Islet precursor cell (in vitro differentiated cells): ENCODE results near the gene CCDC12.

Source experiments
- DNase-seq: peaks from one replicate; pipeline ENCODE4 v3.0.0-alpha.2; 2018

CCDC12 gene

DNA sequence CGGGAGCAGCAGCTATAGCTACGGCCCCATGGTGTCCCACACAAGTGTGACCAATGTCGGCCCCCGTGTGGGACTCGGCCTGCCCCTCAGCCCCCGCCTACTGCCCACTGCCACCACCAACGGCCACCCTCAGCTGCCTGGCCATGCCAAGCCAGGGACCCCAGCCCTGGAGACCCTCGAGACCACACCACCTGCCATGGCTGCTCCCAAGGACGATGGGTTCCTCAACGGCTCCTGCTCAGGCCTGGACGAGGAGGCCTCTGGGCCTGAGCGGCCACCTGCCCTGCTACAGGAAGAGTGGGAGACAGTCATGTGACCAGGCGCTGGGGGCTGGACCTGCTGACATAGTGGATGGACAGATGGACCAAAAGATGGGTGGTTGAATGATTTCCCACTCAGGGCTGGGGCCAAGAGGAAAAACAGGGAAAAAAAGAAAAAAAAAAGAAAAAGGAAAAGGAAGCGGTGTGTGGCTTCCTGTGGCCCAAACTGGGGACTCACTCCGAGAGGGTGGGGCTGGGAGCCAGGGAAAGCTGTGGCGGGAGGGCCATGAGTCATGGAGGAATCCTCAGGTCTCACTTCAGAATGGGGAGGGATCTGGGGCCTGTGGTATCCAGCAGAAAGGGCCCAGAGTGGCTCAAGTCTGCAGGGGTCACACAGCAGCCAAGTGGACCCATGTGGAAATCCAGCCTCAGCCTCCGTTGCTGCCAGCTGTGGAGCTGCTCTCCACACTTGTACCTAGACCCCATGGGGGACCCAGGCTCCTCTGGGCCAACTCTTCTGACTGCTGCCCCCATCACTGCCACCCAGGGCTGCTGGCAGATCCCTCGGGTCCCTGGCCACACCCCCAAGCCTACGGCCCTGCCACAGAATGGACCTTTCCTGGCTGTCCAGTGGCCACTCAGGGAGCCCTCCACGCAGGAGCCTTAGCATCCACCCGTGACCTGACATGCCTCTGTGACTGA, 72.9 kb downstream of the CCDC12 start:
- DNase-seq = no peak

DNA sequence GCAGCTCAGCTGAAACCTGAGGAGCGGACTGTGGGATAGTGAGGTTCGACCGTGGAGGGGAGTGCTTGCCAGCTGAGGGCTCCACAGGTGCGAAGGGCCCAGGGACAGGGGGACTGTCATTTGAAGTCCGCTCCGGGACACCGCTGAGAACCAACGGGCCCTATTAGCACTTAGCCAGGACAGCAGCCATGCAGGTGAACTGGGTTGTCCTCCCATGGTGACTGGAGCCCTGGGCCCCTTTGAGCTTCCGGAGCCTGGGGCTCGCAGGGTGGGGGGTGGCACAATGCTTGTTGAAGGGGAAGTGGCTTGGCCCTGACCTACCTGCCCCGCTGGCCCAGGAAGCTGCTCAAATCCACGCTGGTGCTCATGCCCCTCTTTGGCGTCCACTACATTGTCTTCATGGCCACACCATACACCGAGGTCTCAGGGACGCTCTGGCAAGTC, 74.3 kb downstream of the CCDC12 start:
- DNase-seq = no peak

DNA sequence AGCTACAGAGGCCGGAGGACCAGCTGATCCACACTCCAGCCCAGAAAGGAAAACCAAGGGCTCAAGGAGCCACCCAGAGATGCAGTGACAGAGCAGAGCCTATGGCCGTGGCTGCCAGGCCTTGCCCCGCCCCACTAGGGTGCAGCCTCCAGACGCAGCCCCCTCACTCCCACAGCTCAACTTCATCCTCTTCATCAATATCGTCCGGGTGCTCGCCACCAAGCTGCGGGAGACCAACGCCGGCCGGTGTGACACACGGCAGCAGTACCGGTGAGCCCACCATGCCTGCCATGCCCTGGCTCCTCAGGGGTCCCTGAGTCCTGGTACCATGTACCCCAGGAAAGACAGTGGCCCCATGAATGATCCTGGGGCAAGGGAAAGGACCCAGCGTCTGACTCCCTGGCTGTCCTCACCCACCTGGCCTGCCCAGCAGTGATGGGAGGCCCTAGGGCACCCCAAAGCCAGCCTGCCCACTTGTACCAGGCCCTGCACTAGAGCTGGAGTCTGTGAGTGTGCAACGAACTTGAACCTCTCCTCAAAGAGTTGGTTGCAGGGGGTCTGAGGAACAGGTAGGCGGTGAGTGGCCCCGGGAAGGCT, 74.9 kb downstream of the CCDC12 start:
- no peak for DNase-seq

DNA sequence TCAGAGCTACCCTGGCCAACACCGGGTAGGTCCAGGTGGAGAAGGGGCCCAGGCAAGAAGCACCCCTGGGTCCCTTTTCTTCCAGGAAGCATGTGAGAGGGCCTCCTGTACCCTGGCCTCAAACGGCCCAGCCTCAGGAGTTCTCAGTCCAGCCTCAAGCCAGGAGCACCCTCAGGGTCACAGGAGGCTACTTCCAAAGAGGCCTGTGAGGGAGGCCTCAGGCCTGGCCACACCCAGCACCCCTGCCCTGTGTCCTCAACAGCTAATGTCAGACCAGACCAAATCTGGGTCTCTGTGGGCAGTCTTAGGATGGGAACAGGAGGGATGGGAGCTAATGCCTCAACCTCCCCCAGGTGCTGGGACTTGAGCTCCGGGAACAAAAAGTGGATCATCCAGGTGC, 75.5 kb downstream of the CCDC12 start:
- no peak for DNase-seq

DNA sequence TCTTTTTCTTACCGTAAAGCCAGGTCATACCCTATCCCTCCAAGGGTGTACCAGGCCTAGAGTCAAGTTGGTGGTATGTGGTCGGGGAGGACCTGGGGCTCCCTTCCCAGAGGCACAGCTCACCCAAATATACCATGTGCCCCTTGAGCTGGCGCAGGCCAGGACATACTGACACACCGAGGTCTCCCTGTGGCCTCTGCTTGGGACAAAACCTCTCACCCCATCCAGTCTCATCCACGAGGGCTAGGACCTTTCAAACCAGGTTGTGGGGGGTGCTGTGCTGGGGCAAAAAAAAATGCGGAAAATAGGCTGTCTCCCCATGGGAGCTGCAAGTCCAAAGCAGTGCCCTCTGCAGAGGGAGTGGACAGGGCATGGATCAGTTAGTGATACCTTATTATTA, 76.2 kb downstream of the CCDC12 start:
- no peak for DNase-seq

DNA sequence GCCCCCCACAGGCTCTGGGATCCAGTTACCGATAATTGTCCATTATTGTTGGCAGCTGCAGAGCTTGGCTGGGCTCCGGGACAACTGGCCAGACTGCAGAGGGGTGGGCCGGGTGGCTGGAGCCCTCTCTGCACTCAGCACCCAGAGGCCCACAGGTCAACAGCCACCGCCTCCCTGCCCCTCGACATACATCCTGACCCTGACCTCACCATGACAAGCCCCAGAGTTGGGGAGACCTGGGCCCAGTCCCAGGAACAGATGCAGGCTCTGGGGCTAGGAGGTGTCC, 76.6 kb downstream of the CCDC12 start:
- DNase-seq = no peak

DNA sequence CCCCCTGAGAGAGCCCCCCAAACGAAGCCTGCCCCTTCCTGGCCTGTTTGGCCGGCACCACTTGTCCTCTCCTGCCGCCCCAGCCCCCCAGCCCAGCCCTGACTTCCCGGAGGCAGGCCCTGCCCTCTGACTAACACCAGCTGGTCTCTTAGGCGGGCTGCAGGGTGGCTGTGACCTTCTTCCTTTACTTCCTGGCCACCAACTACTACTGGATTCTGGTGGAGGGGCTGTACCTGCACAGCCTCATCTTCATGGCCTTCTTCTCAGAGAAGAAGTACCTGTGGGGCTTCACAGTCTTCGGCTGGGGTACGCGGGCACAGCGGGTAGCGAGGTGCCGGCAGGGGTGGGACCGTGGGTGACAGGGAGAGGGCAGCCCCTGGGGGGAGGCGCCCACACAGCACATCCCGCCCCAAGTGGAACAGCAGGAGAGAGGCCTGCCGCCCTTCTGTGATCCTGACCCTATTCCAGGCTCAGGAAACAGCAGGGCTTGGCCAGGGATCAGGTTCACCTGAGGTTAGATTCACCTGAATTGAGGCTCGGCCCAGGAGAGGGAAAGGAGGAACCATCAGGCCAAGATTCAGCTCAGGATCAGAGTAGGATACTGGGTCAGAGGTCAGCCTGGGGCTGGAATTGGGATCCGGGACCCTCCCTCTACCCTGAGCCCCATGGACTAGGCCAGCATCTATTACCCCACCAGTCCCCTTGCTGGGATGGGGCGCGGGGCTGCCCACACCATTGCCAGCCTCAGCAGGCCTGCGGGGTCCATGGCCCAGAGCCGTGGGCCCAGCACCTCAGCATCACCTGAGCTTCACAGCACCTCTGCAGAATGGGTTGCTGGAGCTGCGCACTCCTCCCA, 77.2 kb downstream of the CCDC12 start:
- DNase-seq = no peak

DNA sequence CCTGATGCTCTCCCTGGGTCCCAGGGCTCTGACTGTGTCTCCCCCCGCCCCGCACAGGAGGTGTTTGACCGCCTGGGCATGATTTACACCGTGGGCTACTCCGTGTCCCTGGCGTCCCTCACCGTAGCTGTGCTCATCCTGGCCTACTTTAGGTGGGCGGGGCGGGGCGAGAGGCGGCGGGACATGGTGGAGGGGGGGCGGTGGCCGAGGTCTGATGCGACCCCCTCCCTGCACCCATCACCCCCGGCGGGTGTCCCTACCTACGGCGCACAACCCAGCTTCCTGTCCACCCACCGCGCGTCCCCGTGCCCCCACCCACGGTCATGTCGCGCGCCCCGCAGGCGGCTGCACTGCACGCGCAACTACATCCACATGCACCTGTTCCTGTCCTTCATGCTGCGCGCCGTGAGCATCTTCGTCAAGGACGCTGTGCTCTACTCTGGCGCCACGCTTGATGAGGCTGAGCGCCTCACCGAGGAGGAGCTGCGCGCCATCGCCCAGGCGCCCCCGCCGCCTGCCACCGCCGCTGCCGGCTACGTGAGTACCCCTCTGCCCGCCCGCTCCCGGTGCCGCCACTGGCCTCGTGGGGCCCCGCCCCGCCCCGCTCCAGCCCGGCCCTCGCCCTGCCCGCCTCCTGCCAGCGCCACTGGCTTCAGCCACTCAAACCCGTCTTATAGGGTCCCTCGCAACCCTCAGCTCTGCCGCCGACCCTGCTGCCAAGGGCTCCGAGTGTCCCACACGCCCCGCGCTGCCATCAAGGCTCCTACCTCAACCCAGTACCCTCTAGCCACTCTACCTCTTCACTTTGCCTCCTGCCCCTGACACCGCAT, 78.0 kb downstream of the CCDC12 start:
- DNase-seq = no peak

DNA sequence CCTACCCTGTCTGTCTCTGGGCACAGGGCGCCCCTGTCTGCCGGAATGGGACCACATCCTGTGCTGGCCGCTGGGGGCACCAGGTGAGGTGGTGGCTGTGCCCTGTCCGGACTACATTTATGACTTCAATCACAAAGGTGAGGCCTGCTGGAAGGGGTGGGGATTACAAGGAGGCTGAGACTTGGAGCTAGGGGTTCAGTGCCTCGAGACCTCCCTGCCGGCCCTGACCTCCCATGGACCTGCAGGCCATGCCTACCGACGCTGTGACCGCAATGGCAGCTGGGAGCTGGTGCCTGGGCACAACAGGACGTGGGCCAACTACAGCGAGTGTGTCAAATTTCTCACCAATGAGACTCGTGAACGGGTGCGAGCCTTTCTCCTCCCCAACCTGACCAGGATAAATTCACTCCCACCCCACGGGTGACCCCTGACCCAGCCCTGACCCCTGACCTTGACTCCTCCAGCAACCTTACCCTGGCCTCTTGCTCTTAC, 78.7 kb downstream of the CCDC12 start:
- no peak for DNase-seq

DNA sequence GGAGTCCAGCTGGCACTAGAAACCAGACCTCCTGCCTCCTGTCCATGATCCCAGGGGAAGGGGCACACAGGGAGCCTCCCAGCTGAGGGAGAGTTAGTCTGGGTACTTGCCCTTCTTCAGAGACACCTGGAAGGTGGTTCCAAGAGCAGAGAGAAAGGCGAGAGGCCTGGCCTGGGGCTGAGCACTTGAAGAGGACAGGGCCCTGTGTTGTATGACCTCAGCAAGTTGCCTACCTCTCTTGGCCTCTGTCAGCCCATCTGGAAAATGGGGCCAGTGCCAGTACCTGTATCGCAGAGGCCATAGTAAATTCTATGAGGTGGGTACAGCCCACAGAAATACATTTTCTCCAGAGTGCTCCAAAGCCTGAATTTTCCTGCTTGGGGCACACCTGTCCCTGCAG, 79.5 kb downstream of the CCDC12 start:
- no peak for DNase-seq

DNA sequence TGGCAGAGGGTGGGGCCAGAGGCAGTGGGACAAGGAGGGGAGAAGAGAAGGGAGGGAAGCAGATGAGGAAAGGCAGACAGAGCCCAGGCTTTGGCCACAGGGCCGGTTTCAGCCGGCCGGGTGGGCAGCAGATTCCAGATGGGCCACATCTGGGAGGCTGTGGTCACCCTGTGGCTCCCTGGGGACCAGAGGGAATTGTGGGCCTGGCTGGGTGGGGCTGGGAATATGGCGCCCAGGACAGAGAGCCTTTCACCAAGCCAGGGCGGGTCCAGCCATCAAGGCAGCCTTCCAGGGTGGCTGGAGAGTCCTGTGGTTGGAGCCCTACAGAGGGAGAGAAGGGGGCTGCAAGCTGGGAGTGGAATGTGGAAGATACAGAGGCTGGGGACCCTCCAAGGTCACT, 80.2 kb downstream of the CCDC12 start:
- no peak for DNase-seq

DNA sequence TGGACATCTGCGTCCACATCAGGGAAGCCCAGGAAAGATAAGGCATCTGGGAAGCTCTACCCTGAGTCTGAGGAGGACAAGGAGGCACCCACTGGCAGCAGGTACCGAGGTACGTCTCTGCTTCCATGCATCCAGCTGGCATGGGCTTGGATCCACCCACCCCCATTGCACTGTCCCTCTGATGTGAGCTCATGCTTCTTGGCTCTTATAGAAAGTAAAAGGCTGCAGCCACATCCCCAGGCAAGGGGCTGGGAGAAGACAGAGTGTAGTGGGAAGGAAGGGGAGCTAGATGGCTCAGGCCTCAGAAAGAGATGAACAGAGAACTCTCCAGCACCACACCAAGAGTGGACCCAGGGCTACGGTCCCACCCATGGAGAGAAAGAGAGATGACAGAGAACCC, 80.8 kb downstream of the CCDC12 start:
- DNase-seq = no peak

DNA sequence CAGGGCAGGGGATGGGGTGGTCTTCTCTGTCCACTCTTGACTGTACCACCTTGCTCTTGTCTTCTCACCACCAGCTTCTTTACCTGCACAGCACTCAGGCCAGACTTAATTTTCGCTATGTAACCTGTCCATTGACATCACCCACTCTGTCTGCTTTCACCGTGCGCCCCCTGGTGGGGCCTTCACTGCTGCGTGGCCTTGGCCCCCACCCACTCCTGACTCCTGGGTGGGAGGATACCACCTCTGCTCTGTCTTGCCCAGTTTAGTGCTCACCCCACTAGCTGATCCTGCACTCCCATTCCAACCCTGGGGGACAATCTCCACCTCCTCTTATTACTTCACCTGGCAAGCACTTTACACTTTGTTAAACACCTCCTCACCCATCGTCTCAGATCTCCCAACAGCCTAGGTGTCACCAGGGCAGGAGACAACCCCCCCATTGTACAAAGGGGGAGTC, 81.3 kb downstream of the CCDC12 start:
- DNase-seq = peak; percentile 78

DNA sequence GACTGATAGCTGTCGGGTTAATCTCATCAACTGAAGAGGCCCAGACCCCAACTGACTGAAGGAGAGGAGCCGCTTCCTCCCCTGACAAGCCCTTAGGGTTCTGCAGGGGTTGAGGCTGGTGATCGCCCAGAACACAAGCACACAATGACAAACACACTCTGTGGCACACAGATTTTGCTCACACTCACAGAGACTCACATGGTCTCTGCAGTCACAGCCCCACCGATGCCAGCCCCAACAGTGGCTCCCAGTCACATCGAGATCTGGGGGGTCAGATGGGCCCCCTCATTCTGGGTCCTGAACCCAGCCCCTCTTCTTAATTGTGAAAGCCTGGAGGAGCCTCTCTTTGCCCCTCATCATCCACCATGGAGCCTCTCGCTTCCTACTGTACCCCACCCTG, 82.3 kb downstream of the CCDC12 start:
- no peak for DNase-seq

DNA sequence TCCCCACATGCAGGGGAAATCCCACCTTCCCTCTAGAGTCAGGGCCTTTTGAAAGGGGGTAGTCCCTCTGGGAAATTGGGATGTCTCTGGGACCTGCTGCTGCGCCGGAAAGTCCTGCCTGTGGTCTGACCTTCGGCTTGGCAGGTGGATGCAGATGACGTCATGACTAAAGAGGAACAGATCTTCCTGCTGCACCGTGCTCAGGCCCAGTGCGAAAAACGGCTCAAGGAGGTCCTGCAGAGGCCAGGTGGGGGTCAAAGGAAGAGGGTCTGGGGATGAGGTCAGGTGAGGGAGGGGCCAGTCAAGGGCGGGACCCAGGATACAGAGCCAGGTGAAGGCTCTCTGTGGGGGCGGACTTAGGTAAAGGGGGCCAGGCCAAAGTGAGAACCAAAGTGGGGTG, 82.8 kb downstream of the CCDC12 start:
- no peak for DNase-seq

DNA sequence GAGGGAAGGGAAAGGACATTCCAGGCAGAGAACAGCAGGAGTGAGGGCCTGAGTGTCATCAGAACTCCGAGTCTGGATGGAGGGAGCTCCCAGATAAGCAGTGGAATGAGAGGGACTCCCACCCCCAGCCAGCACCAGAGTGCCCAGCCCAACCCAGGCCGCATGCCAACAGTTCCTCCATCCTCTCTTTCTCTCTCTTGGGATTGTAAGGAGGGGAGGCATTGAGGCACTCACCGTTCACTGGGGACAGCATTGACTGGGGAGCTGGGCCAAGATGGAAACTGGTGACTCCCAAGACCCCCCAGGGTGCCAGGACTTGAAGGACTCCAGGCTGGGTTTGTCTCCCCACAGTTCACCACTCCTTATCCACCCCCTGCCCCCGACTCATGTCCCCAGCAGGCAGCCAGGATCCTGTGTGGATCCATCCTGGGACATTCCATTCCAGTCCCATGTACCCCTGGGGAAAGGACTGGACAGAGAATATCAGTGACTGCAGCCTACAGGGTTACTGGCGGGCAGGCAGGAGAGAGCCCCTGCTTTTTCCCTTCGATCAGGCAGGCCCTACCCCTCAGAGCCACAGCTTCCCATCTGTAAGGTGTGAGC, 83.3 kb downstream of the CCDC12 start:
- DNase-seq = no peak

DNA sequence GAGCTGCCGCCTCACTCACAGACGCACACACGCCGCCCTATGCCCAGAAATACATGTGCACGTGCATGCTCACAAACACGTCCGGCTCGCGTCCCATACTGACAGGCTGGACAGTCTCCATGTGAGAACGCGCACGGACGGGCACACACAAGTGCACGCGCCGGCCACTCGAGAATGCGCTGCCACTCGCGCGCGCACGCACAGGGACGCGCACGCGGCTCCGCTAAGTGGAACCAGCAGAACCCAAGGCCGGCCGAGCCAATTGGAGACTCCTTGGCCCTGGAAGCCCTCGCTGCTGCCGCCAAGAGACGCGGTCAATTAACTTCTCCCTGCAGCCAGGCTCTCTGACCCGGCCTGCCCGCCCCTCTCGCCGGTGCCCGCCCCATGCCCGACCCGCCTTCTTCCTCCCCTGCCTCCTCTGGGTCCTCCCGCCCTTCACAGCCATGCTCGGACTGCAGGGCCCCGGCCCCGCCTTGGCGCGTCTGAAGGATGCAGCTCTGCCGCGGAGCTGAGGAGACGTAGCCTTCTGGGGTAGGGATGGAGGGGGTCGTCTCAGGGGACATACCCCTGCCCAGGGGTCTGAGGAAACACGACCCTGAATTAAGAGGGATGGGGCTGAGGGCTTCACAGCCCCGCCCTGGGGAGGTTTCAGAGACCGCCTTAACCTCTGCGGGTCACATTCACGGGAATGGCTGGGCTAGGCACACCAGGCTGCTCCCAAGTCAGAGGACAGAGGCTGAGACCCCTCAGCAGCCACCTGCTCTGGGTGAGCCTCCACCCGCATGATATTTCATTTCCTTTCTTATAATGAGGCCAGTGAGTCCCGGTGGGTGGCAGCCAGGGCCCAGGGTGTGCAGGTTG, 84.0 kb downstream of the CCDC12 start:
- peak; percentile 96 for DNase-seq

DNA sequence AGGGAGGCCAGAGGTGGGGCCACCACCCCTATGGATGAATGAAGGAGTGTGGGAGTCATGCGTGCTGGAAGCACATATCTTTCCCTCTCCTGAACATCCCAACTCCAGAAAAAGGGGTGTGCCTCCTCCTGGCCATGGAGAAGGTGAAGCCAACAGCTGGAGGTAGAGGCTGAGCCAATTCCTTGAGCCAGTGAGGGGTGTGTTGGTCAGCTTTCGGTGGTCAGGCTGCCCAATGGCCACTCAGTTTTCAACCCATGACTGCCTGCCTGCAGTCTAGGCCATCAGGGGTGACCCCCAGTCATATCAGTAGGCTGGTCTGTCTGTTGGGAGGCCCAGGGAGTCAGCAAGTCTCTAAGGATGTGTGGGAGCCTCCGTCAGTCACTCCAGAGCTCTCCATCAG, 85.4 kb downstream of the CCDC12 start:
- DNase-seq = no peak

DNA sequence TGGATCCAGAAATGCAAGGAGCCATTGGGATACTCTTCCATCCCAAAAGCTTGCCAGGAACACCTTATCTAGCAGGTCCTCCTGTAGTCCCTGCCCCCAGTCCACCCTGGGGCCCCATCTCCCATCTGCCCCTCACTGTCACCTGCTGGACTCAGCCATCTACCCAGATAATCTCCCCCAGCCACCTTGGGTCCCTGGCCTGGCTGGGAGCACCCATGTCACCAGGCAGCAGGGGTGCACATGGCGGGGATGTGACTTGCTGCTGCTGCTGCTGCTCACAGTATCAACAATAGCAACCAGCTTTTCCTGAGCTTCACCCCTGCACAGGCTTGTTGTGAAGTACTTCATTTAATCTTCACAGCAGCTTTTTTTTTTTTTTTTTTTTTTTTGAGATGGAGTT, 86.4 kb downstream of the CCDC12 start:
- DNase-seq = no peak

DNA sequence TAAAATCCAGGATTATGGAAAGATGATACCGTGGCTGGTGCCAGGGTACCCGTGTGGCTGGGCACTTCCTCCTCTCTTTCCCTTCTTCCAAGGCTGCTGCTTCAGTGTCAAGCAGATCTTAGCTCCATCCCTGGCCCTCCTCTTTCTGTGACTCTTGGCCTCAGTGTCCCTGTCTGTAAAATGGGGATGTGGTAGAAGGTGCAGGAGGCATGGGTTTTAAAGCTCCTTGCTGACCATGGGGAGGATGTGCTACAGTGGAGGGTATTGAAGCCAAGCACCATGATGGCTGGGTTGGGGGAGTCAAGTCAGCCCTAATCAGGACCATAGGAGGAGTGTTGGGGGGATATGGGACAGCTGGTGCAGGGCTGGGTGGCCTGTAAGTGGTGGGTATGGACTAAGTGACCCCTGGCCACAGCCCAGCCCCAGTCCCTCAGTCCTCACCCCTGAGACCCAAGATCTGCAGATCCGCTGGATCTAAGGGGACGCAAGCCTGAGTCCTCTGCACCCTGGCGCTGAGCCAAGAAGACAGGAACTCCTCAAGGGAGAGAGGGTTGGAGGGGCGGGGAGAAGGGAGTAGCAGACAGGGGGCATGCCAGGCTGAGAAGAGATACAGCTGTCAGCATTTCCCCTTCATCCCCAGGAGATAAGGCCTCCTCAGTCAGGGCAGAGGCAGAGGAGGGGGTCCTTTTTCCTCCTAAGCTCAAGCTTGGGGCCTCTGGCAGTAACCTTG, 87.0 kb downstream of the CCDC12 start:
- DNase-seq = no peak
